Activated naive CD4-positive, alpha-beta T cell treated with anti-CD3 and anti-CD28 coated beads for 36 hours (primary cell): ENCODE measurements around the gene ABHD2. TPM values are rescaled to one million over a fixed set of nuclear protein-coding genes. Genes with fewer than 3 reads are reported as not detected.

ENCODE experiments used
- CTCF ChIA-PET: fragments of 350-600 bp; sonication (Branson Sonifier 250); formaldehyde crosslinking; loops from one replicate; lab custom pipeline; 2021; ENCODE audit warnings: antibody characterized with exemption; lab: Charles Lee
- DNase-seq: peaks from one replicate; pipeline ENCODE4 v3.0.0-alpha.2; 2020
- H3K27ac Mint-ChIP-seq: one replicate; pipeline ENCODE4 v1.8.0; 2021; ENCODE audit warnings: mild to moderate bottlenecking, mixed read lengths
- H3K27me3 Mint-ChIP-seq: one replicate; pipeline ENCODE4 v1.8.0; 2021; ENCODE audit warnings: low read depth, mixed read lengths
- H3K36me3 Mint-ChIP-seq: one replicate; pipeline ENCODE4 v1.8.0; 2021; ENCODE audit warnings: low read depth, mixed read lengths
- H3K4me1 Mint-ChIP-seq: one replicate; pipeline ENCODE4 v1.8.0; 2021; ENCODE audit warnings: low read depth, mixed read lengths
- H3K4me3 Mint-ChIP-seq: one replicate; pipeline ENCODE4 v1.8.0; 2021; ENCODE audit warnings: mild to moderate bottlenecking, moderate library complexity, mixed read lengths
- H3K9me3 Mint-ChIP-seq: one replicate; pipeline ENCODE4 v1.8.0; 2021; ENCODE audit warnings: mixed read lengths
- intact Hi-C: fragments of 100-400 bp; cut with micrococcal nuclease; formaldehyde crosslinking; loops from one replicate; pipeline ENCODE4 v1.15.1; 2023
- total RNA-seq, 2 experiments: library from RNA; stranded (reverse); gene quantifications; one replicate each; pipeline ENCODE4 v1.2.3, GENCODE V29; 2021

The ABHD2 gene
- total RNA-seq, 2 experiments from 2014 or later: 57.2 to 64.9 TPM

- CTCF ChIA-PET: interaction anchor here (1.3 kb wide), 1 partner anchor 58 kb away, joined by 3 read pairs; no protein-coding TSS in a partner anchor
- no peaks in the 10 kb centered on the region for H3K9me3 Mint-ChIP-seq
- H3K4me3 Mint-ChIP-seq: no peak overlapping the region
- H3K27ac Mint-ChIP-seq: no peak overlapping the region
- DNase-seq: no peak
- no peaks in the 10 kb centered on the region for H3K27me3 Mint-ChIP-seq
- peaks cover 22% of the 10 kb centered on the region for H3K36me3 Mint-ChIP-seq
- intact Hi-C loops: no loop called here
- peaks cover 10% of the 10 kb centered on the region for H3K4me1 Mint-ChIP-seq
Observed at GRCh38 chr15:89148126-89148525, 59.9 kb downstream of the ABHD2 start.

GRCh38 chr15:89149501-89150101 lies 61.3 kb downstream of the ABHD2 start:
- CTCF ChIA-PET: interaction anchor here (0.9 to 1.9 kb wide), 9 partner anchors 9 to 245 kb away, joined by 3 to 8 read pairs (median 4); no protein-coding TSS in a partner anchor
- H3K4me3 Mint-ChIP-seq: no peak overlapping the region
- intact Hi-C loops: no loop called here
- no peaks in the 10 kb centered on the region for H3K4me1 Mint-ChIP-seq
- H3K36me3 Mint-ChIP-seq: peaks cover 23% of the 10 kb centered on the region
- H3K9me3 Mint-ChIP-seq: no peaks in the 10 kb centered on the region
- DNase-seq: no peak
- no peak overlapping the region for H3K27ac Mint-ChIP-seq
- H3K27me3 Mint-ChIP-seq: no peaks in the 10 kb centered on the region

GRCh38 chr15:89150287-89150686 lies 62.0 kb downstream of the ABHD2 start:
- no peak for DNase-seq
- Mint-ChIP-seq H3K4me3 (no peak overlapping the region), H3K4me1 (no peaks in the 10 kb centered on the region), H3K27ac (no peak overlapping the region), H3K36me3 (peaks cover 27% of the 10 kb centered on the region), H3K27me3 (no peaks in the 10 kb centered on the region), H3K9me3 (no peaks in the 10 kb centered on the region)
- CTCF ChIA-PET: interaction anchor here (0.9 to 1.9 kb wide), 7 partner anchors 8 to 245 kb away, joined by 3 to 8 read pairs (median 4); no protein-coding TSS in a partner anchor
- intact Hi-C loops: no loop called here

GRCh38 chr15:89150762-89151664 lies 62.8 kb downstream of the ABHD2 start:
- Mint-ChIP-seq H3K9me3 (no peaks in the 10 kb centered on the region), H3K36me3 (peaks cover 27% of the 10 kb centered on the region), H3K4me1 (no peaks in the 10 kb centered on the region), H3K27ac (no peak overlapping the region), H3K27me3 (no peaks in the 10 kb centered on the region), H3K4me3 (no peak overlapping the region)
- intact Hi-C loops: no loop called here
- CTCF ChIA-PET: interaction anchor here (1.1 to 1.9 kb wide), 4 partner anchors 12 to 56 kb away, joined by 3 to 7 read pairs (median 4); no protein-coding TSS in a partner anchor
- DNase-seq: no peak

- Mint-ChIP-seq H3K27ac (no peak overlapping the region), H3K27me3 (no peaks in the 10 kb centered on the region), H3K4me3 (no peak overlapping the region), H3K9me3 (no peaks in the 10 kb centered on the region), H3K36me3 (peaks cover 32% of the 10 kb centered on the region), H3K4me1 (no peaks in the 10 kb centered on the region)
- CTCF ChIA-PET: no interaction called here
- intact Hi-C loops: no loop called here
- no peak for DNase-seq
Observed at GRCh38 chr15:89155122-89155521, 66.9 kb downstream of the ABHD2 start.

- DNase-seq: no peak
- no peaks in the 10 kb centered on the region for H3K4me1 Mint-ChIP-seq
- H3K36me3 Mint-ChIP-seq: peaks cover 32% of the 10 kb centered on the region
- no peak overlapping the region for H3K4me3 Mint-ChIP-seq
- CTCF ChIA-PET: no interaction called here
- no peak overlapping the region for H3K27ac Mint-ChIP-seq
- no peaks in the 10 kb centered on the region for H3K27me3 Mint-ChIP-seq
- intact Hi-C loops: no loop called here
- no peaks in the 10 kb centered on the region for H3K9me3 Mint-ChIP-seq
Observed at GRCh38 chr15:89155656-89156055, 67.4 kb downstream of the ABHD2 start.

GRCh38 chr15:89157061-89157460 lies 68.8 kb downstream of the ABHD2 start:
- H3K4me1 Mint-ChIP-seq: no peaks in the 10 kb centered on the region
- no peak for DNase-seq
- CTCF ChIA-PET: interaction anchor here (1.3 kb wide), 1 partner anchor 21 kb away, joined by 3 read pairs; no protein-coding TSS in a partner anchor
- H3K4me3 Mint-ChIP-seq: no peak overlapping the region
- H3K36me3 Mint-ChIP-seq: peaks cover 30% of the 10 kb centered on the region
- intact Hi-C loops: no loop called here
- H3K27me3 Mint-ChIP-seq: no peaks in the 10 kb centered on the region
- no peak overlapping the region for H3K27ac Mint-ChIP-seq
- H3K9me3 Mint-ChIP-seq: no peaks in the 10 kb centered on the region

- no peak for DNase-seq
- intact Hi-C loops: no loop called here
- H3K27me3 Mint-ChIP-seq: no peaks in the 10 kb centered on the region
- peaks cover 23% of the 10 kb centered on the region for H3K36me3 Mint-ChIP-seq
- no peaks in the 10 kb centered on the region for H3K4me1 Mint-ChIP-seq
- CTCF ChIA-PET: interaction anchor here (1.0 to 1.8 kb wide), 3 partner anchors 8 to 20 kb away, joined by 3 to 5 read pairs (median 4); no protein-coding TSS in a partner anchor
- H3K9me3 Mint-ChIP-seq: no peaks in the 10 kb centered on the region
- no peak overlapping the region for H3K4me3 Mint-ChIP-seq
- H3K27ac Mint-ChIP-seq: no peak overlapping the region
Observed at GRCh38 chr15:89157918-89158564, 69.8 kb downstream of the ABHD2 start.

GRCh38 chr15:89161666-89162065 lies 73.4 kb downstream of the ABHD2 start:
- CTCF ChIA-PET: interaction anchor here (1.5 kb wide), 1 partner anchor 10 kb away, joined by 3 read pairs; no protein-coding TSS in a partner anchor
- no peaks in the 10 kb centered on the region for H3K27me3 Mint-ChIP-seq
- H3K27ac Mint-ChIP-seq: no peak overlapping the region
- H3K4me1 Mint-ChIP-seq: peaks cover 9% of the 10 kb centered on the region
- H3K36me3 Mint-ChIP-seq: peaks cover 12% of the 10 kb centered on the region
- DNase-seq: no peak
- H3K9me3 Mint-ChIP-seq: no peaks in the 10 kb centered on the region
- H3K4me3 Mint-ChIP-seq: no peak overlapping the region
- intact Hi-C loops: no loop called here

GRCh38 chr15:89163271-89164055 lies 75.2 kb downstream of the ABHD2 start:
- Mint-ChIP-seq H3K27me3 (no peaks in the 10 kb centered on the region), H3K36me3 (peaks cover 6% of the 10 kb centered on the region)
- intact Hi-C loops: no loop called here

GRCh38 chr15:89164712-89165211 lies 76.5 kb downstream of the ABHD2 start:
- Mint-ChIP-seq H3K9me3 (no peaks in the 10 kb centered on the region), H3K27me3 (no peaks in the 10 kb centered on the region), H3K4me3 (no peak overlapping the region), H3K4me1 (peaks cover 34% of the 10 kb centered on the region), H3K27ac (no peak overlapping the region), H3K36me3 (peaks cover 7% of the 10 kb centered on the region)
- intact Hi-C loops: no loop called here
- CTCF ChIA-PET: interaction anchor here (0.6 to 5.8 kb wide), 5 partner anchors 12 to 42 kb away, joined by 3 to 63 read pairs (median 4); no protein-coding TSS in a partner anchor
- no peak for DNase-seq

More at GRCh38 chr15:89163271-89164055, 75.2 kb downstream of the ABHD2 start:
- CTCF ChIA-PET: no interaction called here
- Mint-ChIP-seq H3K4me3 (no peak overlapping the region), H3K9me3 (no peaks in the 10 kb centered on the region), H3K27ac (no peak overlapping the region), H3K4me1 (peaks cover 24% of the 10 kb centered on the region)
- DNase-seq: no peak
